Measurements from ENCODE around the gene STX4. TPM values are rescaled to one million over a fixed set of nuclear protein-coding genes. Genes with fewer than 3 reads are reported as not detected.
A peak's percentile ranks its signal among the peaks of the same experiment; 100 is the strongest.

The STX4 gene
- total RNA-seq, 4 donors from 2014 or later = 26.8 to 47.6 (median 39.9) TPM

GRCh38 chr16:31073142-31073969 is 40.0 kb downstream of the STX4 start:
- H3K36me3 ChIP-seq = peaks cover 17 to 21% of the 10 kb centered on the region in 2 donors
- H3K4me3 ChIP-seq (replicated peaks in 1 of 3) = peak overlapping the region; percentile 89 to 95 (median 95)
- H3K4me1 ChIP-seq = peaks cover 19 to 24% of the 10 kb centered on the region in 2 donors
- no peaks in the 10 kb centered on the region for H3K9me3 ChIP-seq
- peak; percentile 92 for DNase-seq
- H3K27ac ChIP-seq = peak overlapping the region; percentile 75 to 93 (median 84)
- 0 to 1% methylated on average over 5 to 21 of the region's 83 CpGs for WGBS, 2 donors
- peak in 1 of 6 experiments; percentile 17 for TF ChIP-seq CTCF (IDR thresholded peaks at IDR 0.05)
- peak in 1 of 2 donors; percentile 30 for TF ChIP-seq POLR2A (IDR thresholded peaks at IDR 0.05)
- H3K27me3 ChIP-seq = no peaks in the 10 kb centered on the region
- intact Hi-C loops (cut with DNase I) = no loop called here

GRCh38 chr16:31073970-31074813 is 40.8 kb downstream of the STX4 start, which contains the start of the genes ZNF646 and ZNF668:
Gene ZNF646 (plus strand): TSS chr16:31074422. CDS start chr16:31076325, 1,903 bp downstream.
Gene ZNF668 (minus strand): TSS chr16:31074240. CDS start chr16:31064459, 9,781 bp downstream.
- DNase-seq = peak; percentile 99
- H3K36me3 ChIP-seq = peaks cover 25 to 29% of the 10 kb centered on the region in 2 donors
- H3K27me3 ChIP-seq = no peaks in the 10 kb centered on the region
- TF ChIP-seq POLR2A (IDR thresholded peaks at IDR 0.05) (peak in 1 of 2 donors; percentile 65), CTCF (IDR thresholded peaks at IDR 0.05) (peak in 1 of 6 experiments; percentile 17)
- H3K27ac ChIP-seq = peak within 1 kb of the TSS; percentile 75 to 93 (median 84)
- intact Hi-C loops (cut with DNase I) = no loop called here
- H3K4me3 ChIP-seq (replicated peaks in 1 of 3) = peak within 1 kb of the TSS; percentile 89 to 99 (median 95)
- no peaks in the 10 kb centered on the region for H3K9me3 ChIP-seq
- 1% methylated on average over 34 to 35 of the region's 48 CpGs for WGBS, 2 donors
- H3K4me1 ChIP-seq = peaks cover 19 to 24% of the 10 kb centered on the region in 2 donors

- Histone ChIP-seq H3K27me3 (no peaks in the 10 kb centered on the region), H3K4me3 (replicated peaks in 1 of 3) (peak overlapping the region; percentile 89 to 99 (median 95)), H3K4me1 (peaks cover 19 to 24% of the 10 kb centered on the region in 2 donors), H3K9me3 (no peaks in the 10 kb centered on the region), H3K27ac (peak overlapping the region; percentile 72 to 93 (median 75)), H3K36me3 (peaks cover 29 to 35% of the 10 kb centered on the region in 2 donors)
- TF ChIP-seq POLR2A (IDR thresholded peaks at IDR 0.05) (no peak), CTCF (IDR thresholded peaks at IDR 0.05) (no peak)
- DNase-seq = no peak
- intact Hi-C loops (cut with DNase I) = no loop called here
- WGBS, 2 donors = 1 to 3% methylated on average over 7 of the region's 7 CpGs
Observed at GRCh38 chr16:31074814-31075183, 41.4 kb downstream of the STX4 start.

- Histone ChIP-seq H3K4me3 (replicated peaks in 1 of 3) (no peak overlapping the region), H3K27ac (no peak overlapping the region), H3K36me3 (peaks cover 43 to 49% of the 10 kb centered on the region in 2 donors), H3K9me3 (no peaks in the 10 kb centered on the region), H3K4me1 (peaks cover 19 to 24% of the 10 kb centered on the region in 2 donors), H3K27me3 (no peaks in the 10 kb centered on the region)
- TF ChIP-seq CTCF (IDR thresholded peaks at IDR 0.05) (no peak), POLR2A (IDR thresholded peaks at IDR 0.05) (no peak)
- intact Hi-C loops (cut with DNase I) = no loop called here
- DNase-seq = no peak
- WGBS, 2 donors = 77 to 90% methylated on average over 14 to 16 of the region's 16 CpGs
Observed at GRCh38 chr16:31076319-31076718, 43.0 kb downstream of the STX4 start.

All from thyroid gland (tissue), 4 donors.